GM23338 (cell line): ENCODE data around the gene ODAD3.

Source experiments
- CTCF ChIP-seq, 2 experiments: fragments of 200-600 bp in 1 of 2; sonication (generic) in 1 of 2; conservative IDR thresholded peaks; 2 replicates each; pipeline versions ENCODE4 v1.5.1 to v1.6.1; 2016 to 2017; ENCODE audit warnings: antibody characterized with exemption in 2 of 2, low read depth in 2 of 2, mild to moderate bottlenecking in 2 of 2, moderate library complexity in 1 of 2
- EZH2 ChIP-seq: fragments of 200-600 bp; sonication (generic); IDR thresholded peaks from one replicate; pipeline ENCODE4 v1.8.0; 2017; ENCODE audit warnings: antibody characterized with exemption, mild to moderate bottlenecking, low read depth; ENCODE audit not compliant: unreplicated experiment
- EZH2phosphoT487 ChIP-seq: fragments of 200-600 bp; sonication (generic); IDR thresholded peaks from one replicate; pipeline ENCODE4 v1.8.1; 2018; ENCODE audit warnings: antibody characterized with exemption; ENCODE audit not compliant: unreplicated experiment
- POLR2AphosphoS5 ChIP-seq: IDR thresholded peaks from 2 replicates; pipeline ENCODE4 v1.6.1; 2016; ENCODE audit warnings: antibody characterized with exemption, low read depth

- TF ChIP-seq CTCF (conservative IDR thresholded peaks at IDR 0.05; ENCODE audit: low read depth in 2 of 2), result no peak
- no peak for TF ChIP-seq EZH2
- TF ChIP-seq POLR2AphosphoS5, result no peak
- TF ChIP-seq EZH2phosphoT487, result no peak
These were observed 51.2 kb downstream of the ODAD3 start for GRCh38 chr19:11383706-11384048.
